GM18868 (cell line): ENCODE data around the gene CCDC106.

Experiments used
- ATAC-seq: cut with Tn5 transposase; IDR thresholded peaks from one replicate; pipeline ENCODE4 v1.9.1; 2021; ENCODE audit warnings: mild to moderate bottlenecking, moderate library complexity; ENCODE audit not compliant: unreplicated experiment

CCDC106 gene

DNA sequence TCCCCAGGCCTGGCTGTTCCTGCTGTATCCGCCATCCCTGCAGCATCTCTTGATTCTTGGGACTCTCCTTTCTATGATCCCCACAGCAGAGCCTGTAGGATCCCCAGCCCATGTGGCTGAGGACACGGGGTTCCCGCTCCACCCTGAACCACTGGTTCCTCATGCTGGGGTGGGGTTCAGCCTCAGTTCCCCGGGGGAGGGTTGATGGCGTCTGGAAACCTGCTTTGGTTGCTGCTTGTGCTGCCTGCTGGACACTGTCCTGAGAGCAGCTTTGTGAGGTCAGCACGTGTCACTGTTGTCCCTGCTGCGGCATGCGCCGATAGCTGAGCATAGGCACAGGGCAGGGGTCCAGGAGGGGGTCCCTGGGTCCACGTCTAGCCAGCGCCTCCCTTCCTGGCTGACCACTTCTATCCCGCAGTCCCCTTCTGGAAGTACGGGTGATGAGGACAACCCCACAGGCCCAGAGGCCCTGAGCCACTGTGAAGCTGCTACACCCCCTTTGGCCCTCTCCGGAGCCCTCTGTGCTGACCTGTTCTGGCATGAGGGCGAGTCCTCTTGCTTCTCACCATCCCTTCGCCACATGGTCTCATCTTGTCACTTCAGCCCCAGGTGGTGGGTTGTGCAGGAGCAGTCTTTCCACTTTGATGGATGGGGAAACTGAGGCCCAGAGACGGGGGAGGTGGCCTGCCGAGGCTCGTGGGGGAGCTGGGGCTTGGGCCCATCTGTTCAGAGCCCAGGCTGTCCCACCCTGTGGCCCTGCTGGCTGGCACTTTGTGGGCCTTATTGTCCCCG lies 32.5 kb downstream of the CCDC106 start:
- ATAC-seq: no peak

- ATAC-seq: no peak
Measured at GRCh38 chr19:55681131-55682092, 33.4 kb downstream of the CCDC106 start.

- ATAC-seq: no peak
Measured at GRCh38 chr19:55683449-55684261, 35.6 kb downstream of the CCDC106 start.

GRCh38 chr19:55684946-55685681 lies 37.1 kb downstream of the CCDC106 start:
- no peak for ATAC-seq

- no peak for ATAC-seq
Measured at GRCh38 chr19:55685776-55686175, 37.8 kb downstream of the CCDC106 start.

DNA sequence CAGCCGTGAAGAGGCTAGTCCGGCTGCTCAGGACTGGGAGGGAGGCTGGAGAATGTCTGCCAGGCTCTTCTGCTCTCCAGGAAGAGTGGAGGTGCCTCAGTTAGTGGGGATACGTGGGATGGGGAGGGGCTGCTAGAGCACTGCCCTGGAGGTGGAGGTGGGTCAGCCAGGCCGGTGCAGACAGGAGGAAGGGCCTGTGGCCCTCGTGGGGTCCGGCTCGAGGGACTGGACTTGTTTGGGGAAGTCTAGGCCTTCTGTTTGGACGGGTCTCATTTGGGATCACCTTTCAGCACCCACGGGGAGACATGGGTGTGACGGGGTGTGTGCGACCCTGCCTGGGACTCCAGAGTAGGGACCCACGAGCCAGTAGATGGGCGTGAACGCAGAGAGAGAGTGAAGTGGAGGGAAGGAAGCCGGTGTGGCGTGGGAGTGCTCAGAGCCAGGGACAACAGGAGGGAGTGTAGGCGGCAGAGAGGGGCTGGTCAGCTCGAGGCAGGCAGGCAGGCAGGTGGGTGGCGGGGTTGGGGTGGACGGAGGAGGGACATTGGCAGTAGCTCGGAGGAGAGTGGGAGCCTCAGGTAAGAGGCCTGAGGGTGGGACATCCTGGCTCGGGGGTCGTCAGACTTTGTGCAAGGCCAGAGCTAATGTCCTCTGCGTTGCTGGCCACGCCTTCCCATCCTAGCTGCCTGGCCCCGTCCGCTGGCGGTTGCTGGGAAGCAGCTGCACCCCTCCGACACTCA lies 38.5 kb downstream of the CCDC106 start:
- ATAC-seq: no peak

- ATAC-seq: no peak
Measured at GRCh38 chr19:55687281-55688201, 39.5 kb downstream of the CCDC106 start.

DNA sequence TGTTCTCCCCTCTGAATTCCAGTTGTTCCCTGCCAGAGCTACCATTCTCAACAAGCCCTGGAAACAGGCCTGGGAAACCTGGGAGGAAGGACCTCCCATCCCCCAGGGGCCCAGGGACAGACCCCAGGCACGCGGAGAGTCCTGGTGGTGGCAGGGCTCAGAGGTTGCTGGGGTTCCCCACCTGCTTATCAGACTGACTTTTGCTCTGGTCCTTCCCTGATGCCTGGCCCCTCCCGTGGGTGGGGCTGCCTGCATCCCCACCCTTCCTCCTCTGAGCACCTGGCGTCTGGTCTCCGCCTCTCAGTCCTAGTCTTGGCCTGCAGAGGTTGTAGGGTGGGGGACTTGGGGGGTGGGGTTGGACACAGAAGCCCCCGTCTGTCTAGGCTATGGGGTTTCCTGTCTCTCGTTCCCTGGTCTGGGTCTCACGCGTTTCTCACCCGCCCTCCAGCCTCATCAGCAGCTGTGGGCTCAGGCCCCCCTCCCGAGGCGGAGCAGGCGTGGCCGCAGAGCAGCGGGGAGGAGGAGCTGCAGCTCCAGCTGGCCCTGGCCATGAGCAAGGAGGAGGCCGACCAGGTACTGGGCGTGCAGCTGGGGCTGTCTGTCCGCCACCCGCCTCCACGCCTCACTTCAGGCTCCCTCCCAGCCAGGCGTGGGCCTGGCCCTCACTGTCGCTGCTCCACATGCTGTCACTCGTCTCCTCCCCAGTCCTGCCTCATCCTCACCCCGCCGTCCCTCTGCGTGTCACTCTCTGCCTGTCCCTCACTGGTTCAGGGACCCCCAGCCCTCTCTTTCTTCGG lies 40.6 kb downstream of the CCDC106 start:
- ATAC-seq: no peak

DNA sequence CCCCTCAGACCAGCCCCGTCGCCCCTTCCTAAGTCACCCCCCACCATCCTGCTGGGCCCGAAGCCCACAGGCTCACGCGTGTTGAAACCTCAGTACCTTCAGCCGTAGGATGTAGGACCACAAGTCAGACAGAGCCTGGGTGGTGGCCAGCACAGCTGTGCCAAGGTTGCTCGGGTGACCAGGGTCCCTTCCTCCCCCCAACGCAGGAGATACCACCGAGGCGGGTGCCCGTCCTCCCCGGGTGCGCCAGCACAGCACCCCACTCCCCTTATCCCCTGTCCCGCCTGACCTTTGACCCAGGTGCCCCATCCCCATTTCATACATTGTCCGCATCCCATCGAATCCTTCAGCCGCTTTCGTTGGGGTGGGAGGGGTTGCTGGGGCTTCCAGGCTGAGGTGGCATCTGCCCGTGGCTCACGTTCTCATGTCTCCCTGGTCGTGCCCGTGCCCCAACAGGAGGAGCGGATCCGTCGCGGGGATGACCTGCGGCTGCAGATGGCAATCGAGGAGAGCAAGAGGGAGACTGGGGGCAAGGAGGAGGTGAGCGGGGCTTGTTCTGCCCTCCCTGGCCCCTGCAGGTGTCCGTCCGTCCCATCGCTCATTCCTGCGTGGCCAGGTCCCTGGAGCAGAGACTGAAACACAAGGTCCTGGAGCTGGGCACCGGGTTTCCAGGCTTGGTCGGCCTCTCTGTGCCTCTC lies 41.5 kb downstream of the CCDC106 start:
- ATAC-seq: no peak

- ATAC-seq: no peak
Measured at GRCh38 chr19:55690109-55690768, 42.2 kb downstream of the CCDC106 start.

- no peak for ATAC-seq
Measured at GRCh38 chr19:55690769-55691545, 42.9 kb downstream of the CCDC106 start.

- ATAC-seq: no peak
Measured at GRCh38 chr19:55691561-55692481, 43.8 kb downstream of the CCDC106 start.

DNA sequence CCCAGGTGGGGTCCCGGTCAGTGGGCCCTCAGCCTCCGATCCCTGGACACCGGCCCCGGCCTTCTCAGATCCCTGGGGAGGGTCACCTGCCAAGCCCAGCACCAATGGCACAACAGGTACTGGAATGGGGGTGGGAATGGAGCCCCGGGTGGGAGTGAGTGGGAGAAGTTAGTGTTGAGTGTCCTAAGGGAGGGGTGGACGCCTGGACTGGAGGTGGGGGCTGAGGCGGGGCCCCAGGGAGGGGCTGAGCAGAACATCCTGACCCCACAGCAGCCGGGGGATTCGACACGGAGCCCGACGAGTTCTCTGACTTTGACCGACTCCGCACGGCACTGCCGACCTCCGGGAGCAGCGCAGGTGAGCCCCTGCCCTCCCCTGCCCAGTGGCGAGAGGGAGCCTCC lies 44.7 kb downstream of the CCDC106 start:
- ATAC-seq: no peak

- no peak for ATAC-seq
Measured at GRCh38 chr19:55693336-55693974, 45.4 kb downstream of the CCDC106 start.
